ENCODE measurements around the gene KPNA1.

The KPNA1 gene

DNA sequence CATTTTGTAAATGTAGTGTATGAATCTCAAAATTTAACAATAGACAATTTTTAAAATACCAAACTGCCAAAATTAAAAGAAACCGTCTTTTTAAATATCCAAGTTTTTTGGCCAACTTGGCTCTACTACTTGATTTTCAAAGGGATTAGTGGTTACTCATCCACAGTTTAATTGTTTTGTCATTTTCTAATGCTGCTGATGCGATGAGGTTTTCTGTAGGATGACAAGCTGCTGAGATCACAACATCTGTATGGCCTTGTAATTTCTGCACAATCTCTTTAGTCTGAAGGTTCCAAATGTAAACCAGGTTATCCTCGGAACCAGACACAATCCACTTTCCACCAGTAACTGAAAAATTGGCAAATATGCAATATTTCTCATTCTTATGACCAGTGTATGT is 100.3 kb downstream of the KPNA1 start:
- DNase-seq, result no peak

DNA sequence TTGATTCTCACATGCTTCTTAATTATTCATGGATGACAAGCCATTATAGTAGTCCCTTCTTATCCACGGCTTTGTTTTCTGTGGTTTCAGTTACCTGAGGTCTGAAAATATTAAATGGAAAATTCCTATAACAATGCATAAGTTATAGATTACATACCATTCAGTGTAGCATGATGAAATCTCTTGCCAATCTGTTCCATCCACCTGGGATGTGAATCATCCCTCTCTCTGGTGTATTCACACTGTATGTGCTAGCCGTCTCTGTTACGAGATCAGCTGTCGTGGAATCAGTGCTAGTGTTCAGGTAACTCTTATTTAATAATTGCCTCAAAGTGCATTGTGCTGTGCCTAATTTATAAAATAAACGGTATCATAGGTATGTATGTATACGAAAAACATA is 104.1 kb downstream of the KPNA1 start:
- no peak for DNase-seq

DNA sequence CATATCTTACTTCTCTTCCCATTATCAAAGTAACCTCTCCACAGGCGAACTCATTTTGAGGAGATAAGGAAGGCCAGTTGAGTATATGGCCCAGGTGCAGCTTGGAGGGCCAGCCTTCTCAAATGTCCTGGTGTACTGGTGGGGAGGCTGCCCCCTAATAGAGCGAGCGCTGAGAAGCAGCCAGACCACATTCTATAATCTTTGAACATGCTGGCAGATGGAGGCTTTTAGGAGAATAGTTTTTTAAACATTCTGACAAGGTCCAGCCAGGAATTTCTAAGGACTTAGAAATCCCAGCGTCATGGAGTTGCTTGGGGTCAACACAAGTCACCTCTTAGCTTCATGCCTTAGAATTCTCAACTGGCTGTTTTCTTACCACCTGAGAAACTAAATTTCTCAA is 104.6 kb downstream of the KPNA1 start:
- no peak for DNase-seq

DNA sequence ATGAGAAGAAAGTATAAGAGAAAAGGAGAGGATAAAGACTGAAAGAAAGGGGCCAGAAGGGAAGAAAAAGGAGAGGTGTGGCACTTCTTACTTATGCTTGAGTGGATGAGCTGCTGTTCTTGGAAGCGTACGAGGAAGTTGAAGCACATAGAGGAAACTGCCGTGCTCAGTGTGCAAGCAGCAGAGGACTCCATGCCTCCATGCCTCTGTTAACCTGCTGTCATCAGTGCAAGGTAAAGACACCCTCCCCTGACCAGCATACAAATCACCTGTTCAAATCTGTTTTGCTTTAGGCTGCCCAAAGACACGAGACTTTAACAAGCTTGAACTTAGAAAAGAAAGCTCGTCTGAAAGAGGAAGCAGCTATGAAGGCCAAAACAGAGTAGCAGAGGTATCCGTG is 105.3 kb downstream of the KPNA1 start:
- no peak for DNase-seq

DNA sequence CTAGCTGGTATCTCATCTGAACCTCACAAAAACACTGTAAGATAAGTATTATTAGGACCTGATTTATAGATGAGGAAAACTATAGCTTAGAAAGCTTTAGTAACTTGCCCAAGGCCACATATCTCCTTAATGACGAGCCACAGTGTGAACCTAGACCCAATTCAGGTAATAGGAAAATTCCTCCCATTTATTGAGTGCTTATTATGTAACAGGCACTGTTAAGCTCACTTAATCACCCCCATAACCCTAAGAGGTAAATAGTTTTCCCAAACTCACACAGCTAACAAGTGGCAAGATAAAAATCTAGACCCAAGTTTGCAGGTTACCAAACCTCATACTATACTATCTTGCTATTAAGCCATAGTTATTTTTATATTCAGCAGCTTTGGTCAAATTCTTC is 106.8 kb downstream of the KPNA1 start:
- DNase-seq, result no peak

DNA sequence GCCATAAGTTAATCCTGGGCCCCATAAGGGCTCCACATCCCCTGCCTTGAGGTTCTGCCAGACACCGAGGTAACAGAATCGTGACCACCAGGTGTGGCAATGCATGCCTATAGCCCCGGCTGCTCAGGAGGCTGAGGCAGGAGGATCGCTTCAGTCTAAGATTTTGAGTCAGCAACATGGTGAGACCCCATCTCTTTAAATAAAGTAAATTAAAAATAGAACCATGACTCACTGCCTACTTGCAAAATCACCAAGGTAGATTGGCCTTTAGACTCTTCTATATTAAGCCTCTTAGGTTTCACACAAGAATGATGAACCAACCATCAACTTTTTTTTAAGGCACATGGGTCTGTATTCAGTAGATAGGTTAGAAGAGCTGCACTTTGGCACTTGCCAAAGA is 108.5 kb downstream of the KPNA1 start:
- no peak for DNase-seq

DNA sequence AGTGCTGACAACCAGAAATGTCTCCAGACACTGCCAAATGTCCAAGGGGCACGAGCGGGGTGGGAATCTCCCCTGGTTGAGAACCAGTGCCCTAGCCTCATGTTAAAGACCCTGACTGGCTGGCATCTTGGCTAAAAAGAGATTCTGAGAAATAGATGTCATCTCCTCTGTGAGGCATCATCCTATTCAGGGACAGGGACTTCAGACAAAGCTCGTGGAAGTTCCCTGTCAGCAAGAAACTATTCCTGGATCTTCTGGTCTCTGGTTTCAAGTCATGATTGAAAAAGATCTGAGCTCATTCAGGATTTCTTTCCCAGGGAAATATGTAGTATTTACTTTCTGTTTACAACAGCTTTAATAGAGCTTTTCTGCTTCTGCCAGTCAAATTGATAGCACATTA is 109.7 kb downstream of the KPNA1 start:
- no peak for DNase-seq

DNA sequence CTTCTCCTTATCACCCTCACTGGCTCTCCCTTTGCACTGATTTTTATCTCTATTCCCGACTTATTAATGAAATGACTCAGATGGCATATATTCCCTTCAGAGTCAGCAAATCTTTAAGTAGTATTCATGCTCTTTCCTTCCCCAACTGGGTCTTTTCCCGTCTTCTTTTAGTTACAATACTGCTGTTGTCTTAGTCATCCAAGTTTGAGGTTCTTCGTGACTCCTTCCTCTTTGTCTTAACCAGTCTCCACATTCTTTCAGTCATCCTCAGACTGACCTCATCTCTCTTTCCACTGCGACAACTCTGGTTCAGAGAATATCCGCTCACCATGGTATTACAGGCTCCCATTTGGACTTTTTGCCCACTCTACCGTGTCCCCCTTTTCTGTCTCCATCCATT is 111.2 kb downstream of the KPNA1 start:
- DNase-seq, result no peak

DNA sequence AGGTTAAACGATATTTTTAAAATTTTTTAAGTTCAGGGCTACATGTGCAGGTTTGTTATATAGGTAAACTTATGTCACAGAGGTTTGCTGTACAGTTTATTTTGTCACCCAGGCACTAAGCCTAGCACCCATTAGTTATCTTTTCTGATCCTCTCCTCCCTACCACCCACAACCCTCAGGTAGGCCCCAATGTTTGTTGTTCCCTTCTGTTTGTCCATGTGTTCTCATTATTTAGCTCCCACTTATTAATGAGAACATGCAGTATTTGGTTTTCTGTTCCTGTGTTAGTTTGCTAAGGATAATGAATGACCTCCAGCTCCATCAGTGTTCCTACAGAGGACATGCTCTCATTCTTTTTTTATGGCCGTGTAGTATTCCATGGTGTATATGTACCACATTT is 115.8 kb downstream of the KPNA1 start:
- no peak for DNase-seq

DNA sequence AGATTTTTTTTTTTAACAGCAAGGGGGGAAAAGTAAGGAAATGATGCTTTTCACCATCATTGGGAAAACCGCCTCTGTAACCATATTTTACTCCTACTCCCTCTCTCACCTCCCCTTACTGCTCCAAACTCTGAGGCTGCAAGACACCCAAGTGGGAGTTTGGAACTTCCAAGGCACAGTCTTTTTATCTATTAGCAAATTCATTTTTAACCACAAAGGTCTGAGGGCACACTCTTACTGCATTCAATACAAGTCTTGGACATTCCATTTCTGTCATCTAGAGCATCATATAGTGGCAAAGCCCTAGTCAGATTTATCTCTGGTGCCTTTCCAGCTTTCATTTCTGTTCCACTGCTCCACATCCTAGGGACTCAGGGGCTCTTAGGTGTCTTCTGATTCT is 117.5 kb downstream of the KPNA1 start:
- no peak for DNase-seq

DNA sequence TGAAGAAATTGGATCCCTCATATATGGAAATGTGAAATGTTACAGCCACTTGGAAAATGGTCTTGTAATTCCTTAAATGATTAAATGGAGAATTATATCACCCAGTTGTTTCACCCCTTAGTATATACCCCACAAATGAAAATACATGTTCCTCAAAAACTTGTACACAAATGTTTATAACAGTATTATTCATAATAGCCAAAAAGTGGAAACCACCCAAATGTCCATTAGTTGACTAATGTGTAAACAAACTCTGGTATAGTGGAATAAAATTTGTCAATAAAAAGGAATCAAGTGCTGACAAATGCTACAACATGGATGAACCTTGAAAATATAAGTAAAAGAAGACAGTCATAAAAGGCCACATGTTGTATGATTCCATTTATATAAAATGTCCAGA is 118.2 kb downstream of the KPNA1 start:
- no peak for DNase-seq

DNA sequence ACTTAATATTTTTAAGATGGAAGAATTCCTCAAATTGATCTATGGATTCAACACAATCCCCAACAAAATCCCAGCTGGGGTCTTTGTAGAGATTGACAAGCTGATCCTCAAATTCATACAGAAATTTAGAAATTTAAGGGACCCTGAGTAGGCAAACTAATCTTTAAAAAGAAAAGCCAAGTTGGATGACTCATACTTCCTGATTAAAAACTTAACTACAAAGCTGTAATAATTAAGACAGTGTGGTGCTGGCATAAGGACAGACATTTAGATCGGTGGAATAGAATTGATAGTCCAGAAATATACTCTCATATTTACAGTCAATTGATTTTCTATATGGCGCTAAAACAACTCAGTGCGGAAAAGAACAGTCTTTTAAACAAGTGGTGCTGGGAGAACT is 119.2 kb downstream of the KPNA1 start:
- DNase-seq, result no peak

DNA sequence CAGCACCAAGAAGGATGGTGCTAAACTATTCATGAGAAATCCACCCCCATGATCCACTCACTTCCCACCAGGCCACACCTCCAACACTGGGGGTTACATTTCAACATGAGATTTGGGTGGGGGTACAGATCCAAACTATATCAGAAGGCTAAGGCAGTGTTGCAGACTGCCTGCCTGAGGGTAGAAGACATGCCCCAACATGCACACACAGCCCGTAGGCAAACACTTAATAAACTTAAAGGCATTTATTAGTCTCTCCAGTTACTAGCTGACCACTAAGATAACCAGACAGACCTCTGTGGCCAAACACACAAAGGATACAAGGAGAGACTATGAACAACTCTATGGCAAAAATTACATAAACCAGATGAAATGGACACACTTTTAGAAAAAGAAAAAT is 120.6 kb downstream of the KPNA1 start:
- peak in 1 of 3 experiments; percentile 8 for DNase-seq

DNA sequence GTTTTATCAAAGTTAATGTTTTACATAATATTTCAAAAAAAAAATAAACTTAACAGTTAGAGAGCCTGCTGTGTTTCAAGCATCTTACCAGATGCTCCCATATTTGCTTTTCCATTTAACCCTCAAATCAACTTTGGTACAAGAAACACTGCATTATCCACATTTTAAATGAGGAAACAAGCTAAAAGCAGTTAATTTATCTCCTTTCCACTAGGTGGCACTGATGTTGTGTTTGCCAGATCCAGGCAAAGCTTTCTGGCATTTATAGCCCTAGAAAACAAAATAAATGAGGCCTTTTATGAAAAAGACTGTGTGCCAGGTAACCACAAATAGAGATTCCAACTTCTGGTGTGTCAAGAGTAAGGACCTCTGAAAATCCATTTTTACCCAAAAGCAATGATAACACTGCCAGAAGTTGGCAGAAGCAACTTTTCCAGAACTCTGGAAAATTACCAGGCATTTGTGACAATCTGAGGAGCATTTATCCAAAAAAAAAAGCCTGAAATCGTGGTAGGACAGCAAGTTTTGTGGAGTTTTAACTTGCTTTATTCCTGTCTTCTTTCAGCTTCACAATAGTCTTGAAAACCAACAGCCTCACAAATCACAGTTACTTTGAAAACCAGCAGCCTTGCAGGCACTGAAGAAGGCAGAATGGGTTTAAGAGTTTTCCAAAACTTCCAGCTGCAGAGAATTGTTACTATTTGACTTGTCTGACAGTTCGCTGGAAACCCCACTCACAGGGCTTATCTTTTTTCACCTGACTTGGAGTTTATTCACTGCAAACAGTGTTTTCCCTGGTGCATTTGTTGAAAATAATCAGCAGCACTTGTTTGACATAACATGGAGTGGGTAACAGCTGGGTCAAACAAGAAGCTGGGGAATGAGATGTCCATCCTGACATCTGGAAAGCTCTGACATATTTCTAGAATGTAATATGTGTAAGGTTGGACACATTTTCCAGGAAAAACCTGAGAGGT is 121.6 kb downstream of the KPNA1 start:
- DNase-seq, result peak; percentile 15 to 55 (median 22)

DNA sequence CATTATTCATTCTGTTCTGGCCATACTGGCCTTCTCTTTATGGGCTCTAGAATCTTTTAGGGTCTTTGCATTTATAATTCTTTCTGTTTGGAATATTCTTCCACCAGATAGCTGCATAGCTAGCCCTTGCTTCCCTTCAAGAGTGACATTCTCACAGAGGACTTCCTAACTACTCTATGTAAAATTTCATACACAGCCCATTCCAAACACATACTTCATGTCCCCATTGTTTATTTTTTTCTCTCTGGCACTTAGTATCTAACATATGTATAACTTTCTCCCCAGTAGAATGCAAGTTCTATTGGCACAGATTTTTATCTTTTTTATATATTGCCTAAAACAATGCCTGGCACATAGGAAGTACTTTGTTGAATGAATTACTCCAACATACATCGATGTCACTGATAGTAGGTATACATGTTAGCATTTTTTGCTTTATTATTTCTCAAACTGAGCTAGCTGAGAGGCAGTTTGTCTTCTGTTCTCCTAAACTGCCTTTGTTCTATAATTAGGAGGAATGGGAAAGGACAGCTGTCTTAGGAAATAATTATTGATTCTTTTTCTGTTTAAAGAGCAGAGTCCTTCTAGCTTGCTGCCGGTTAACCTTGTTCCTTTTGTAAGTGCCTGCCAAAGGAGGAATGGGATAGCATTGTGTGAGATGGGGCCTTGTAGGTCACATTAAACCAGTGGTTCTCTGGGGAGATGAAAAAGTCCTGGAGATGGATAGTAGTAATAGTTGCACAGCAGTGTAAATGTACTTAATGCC is 122.9 kb downstream of the KPNA1 start:
- no peak for DNase-seq

DNA sequence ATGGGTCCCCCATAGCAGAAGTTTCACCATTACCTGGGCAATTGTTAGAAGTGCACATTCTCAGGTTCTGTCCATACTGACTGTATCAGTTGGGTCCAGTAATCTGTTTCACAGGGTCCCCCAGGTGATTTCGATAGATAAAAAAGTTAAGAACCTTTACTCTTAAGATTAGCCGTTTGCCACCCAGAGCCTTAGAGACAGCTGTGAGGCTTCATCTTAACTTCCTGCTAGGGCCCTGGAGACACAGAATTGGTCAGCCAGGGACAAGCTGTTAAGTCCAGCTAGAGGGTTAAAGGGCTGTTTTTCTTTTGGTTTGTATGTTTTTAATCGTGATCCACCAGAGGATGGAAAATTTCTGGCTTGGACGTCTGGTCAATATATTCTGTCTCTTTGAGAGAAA is 124.1 kb downstream of the KPNA1 start:
- no peak for DNase-seq

DNA sequence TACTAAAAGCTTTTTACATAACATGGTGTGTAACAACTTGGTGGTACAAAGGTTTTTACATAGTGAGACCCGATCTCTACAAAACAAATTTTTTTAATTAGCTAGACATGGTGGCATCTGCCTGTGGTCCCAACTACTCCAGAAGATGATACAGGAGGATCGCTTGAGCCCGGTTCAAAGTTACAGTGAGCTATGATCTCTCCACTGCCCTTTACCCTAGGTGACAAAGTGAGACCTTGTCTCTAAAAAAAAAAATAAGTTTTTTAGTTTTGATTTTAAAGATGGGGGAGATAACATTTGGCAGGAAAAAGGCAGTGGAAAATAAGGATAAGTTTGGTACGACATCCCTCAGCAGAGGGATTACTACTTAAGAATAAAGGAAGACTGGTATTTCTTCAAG is 124.8 kb downstream of the KPNA1 start:
- no peak for DNase-seq

DNA sequence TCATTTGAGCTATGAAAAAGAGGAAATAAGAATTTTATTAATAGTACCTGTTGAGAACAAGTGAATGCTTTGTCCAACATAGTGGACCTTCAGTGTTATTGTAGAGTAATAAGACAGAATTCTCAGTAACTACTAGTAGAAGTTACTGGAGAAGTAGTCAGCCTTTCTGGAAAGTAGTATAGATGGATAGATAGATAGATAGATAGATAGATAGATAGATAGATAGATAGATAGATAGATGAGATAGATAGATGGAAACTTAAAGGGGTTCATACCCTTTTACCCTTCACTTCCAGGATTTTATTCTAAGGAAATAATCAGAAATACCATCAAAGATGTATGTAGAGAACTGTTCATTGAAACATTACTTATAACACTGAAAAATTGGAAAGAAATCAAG is 125.5 kb downstream of the KPNA1 start:
- DNase-seq, result no peak

DNA sequence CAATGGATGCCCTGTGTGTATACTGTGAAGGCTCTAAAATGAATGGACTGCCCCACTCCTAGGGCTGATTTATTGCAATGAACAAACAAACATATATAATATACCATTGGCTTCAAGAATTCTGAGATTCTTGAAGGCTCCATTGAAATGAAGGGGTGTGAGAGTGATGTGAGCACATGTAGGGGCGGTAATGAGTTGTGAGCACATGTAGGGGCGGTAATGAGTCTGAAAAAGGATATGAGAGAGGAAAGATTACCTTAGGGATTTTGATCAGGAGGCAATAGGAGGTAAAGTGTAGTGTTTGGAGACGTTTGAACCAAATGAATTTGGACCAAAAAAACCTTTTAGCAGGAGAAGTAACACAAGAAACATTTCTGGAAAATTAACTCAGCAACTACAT is 127.0 kb downstream of the KPNA1 start:
- DNase-seq, result no peak

DNA sequence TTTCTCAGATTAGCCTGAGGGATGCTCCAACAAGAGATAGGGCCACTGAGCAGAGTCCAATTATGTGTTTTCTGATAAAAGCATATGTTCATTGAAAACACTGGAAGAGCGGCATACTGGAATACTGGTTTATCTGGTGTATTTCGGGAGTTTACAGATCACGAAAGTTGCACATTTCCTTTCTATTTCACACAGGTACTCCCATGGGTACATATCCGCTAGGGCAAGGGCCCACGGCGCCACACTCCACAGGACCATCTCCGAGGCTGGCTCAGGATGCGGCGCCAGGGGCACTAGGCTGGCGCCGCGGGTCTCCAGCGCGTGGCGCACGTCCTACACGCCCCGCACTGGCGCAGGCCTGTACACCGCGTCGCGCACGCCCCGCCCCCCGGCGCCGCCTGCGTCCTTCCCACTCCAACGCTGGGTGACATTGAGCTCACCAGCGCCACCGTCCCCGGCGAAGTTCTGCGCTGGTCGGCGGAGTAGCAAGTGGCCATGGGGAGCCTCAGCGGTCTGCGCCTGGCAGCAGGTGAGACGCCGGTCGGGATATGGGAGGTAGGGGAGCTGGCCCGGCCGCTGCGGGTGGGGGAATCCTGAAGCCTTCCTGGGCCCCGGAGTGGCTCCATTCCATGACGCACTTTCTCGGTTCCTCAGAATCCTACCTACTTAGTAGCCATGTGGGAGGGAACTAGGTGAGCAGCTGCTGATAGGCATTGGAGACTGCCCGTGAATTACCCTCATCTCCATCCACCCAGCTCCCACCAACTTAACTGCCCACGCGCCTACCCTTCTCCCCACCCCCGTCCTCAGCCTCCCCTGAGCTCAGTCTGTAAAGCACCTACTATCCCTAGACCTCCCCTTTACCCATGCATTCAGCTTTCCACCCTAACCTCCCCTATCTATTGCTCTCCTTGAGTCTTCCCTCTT is 130.7 kb downstream of the KPNA1 start, which contains the start of gene FAM162A:
Gene FAM162A (plus strand): TSS at position 412 of the 927 bp plus-strand sequence. CDS start 84 bp downstream, at position 496.
- DNase-seq, result peak; percentile 95 to 97 (median 97)

DNA sequence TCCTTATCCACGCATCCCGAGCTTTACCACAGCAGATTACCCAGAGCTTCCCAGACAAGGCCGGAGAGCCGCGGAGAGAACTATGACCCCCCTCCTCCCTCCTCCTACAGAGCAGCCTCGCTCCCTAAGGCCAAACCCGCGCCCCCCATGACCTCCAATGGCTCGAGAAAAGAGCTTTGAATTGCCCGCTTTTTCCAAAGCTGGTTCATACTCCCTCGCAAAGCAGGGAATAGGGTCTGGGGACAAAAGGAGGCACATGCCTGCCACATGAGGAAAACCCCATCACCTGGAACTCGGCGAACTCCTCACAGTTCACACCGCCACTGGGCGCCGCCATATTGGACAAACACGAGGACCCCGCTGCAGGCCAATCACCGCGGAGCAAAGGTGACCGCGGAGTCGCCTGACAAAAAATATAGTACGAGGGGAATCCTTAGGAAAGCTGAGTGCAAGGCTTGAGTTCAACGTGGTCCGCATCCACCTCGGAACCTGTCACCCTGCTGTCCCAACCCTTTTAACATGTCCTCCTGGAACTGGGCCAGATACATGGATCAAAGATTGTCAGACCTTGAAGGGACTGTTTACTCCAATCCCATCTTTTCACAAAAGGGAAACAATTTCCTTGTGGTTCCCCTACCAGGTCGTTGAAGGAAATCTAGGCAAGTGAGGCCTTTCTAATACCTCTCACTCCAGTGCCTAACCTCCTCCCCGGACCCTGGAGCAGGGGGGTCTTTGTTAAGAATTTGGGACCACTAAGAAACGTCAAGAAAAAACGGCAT is 131.7 kb downstream of the KPNA1 start, which contains the start of gene MIX23:
Gene MIX23 (minus strand): TSS at position 344 of the 779 bp plus-strand sequence. CDS start 7 bp downstream, at position 337.
- DNase-seq, result peak; percentile 90 to 94 (median 90)

DNA sequence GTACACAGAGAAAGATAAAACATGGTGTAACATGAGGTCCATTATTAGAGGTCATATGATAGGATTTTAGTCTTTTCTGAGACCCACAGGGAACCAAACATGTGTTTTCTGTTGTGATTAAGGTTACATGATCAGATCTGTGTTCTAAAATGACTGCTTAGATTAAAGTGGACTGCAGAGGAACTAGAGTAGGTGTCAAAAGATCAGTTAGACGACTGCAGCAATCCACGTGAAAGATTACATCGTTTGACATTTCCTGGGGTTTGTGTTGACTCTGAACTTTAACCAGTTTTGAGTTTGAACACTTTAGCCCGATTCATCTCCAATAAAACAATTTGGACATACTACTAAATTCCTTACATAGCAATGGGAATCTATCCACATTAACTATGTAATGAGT is 136.8 kb downstream of the KPNA1 start:
- DNase-seq, result no peak

Measured in NCI-H1417 (cell line).